ENCODE measurements around the gene FBLN5.

Gene FBLN5

DNA sequence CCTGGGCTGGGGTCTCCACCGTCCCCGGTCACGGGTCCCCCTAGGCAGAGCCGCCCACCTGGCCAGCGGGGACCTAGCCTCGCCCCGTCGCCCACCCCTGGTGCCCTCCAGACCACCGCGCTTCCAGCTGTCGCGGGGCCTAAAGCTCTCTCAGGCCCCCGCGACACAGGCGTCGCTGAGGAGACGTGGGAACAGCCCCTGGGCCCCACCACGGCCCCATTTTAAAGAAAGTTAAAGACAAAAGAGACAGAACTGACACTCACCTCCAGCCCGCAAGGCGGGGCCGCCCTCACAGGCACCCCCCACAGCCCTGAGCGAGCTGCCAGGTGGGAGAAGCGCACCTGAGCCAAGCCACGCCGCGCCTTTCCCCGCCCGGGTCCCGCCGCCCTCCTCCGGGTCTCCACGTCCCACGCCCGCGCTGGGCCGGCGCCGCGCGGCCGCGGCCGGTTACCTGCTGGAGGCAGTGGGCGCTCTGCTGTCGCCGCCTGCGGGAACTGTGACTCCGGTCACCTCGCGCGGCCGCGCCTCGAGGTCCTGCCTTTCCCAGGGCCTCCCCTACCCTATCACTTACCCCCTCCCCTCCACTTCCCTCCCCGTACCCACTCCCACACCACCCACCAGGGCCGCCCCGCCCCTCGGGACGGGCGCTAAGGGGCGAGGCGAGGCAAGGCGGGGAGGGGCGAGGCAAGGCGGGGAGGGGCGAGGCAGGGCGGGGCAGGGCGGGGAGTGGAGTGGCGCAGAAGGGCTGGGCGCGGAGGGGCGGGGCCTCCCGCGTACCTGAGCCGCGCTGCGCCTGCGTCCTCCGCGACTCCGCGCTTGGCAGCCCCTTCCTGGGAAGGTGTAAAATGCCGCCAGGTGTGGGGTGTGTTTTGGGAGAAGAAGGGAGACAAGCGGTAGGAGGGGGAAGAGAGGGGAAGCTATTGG lies 111.3 kb downstream of the FBLN5 start:
- peaks cover 4 to 7% of the 10 kb centered on the region in 2 donors for H3K4me1 ChIP-seq (ENCODE audit: control insufficient read depth in 2 of 2, insufficient read depth in 2 of 2, low read length in 2 of 2)
- H3K36me3 ChIP-seq (ENCODE audit: control insufficient read depth in 2 of 2, insufficient read depth in 2 of 2, low read length in 2 of 2): no peaks in the 10 kb centered on the region
- peak overlapping the region; percentile 75 to 81 for H3K4me3 ChIP-seq (ENCODE audit: low read length in 2 of 2)
- H3K27ac ChIP-seq (ENCODE audit: low read depth in 2 of 2, low read length in 2 of 2): peak overlapping the region; percentile 87 to 93
- H3K9ac ChIP-seq (ENCODE audit: low read depth in 1 of 2, low read length in 2 of 2): peak overlapping the region; percentile 84 to 95
- H3K27me3 ChIP-seq (ENCODE audit: control insufficient read depth in 2 of 2, insufficient read depth in 2 of 2, low read length in 2 of 2): peaks cover 0 to 2% of the 10 kb centered on the region in 2 donors
- H3K9me3 ChIP-seq (ENCODE audit: control insufficient read depth in 2 of 2, low read length in 2 of 2): no peaks in the 10 kb centered on the region

GRCh38 chr14:91835197-91835919 lies 112.1 kb downstream of the FBLN5 start:
- Histone ChIP-seq H3K36me3 (ENCODE audit: control insufficient read depth in 2 of 2, insufficient read depth in 2 of 2, low read length in 2 of 2) (no peaks in the 10 kb centered on the region), H3K4me1 (ENCODE audit: control insufficient read depth in 2 of 2, insufficient read depth in 2 of 2, low read length in 2 of 2) (peaks cover 4 to 11% of the 10 kb centered on the region in 2 donors), H3K9me3 (ENCODE audit: control insufficient read depth in 2 of 2, low read length in 2 of 2) (no peaks in the 10 kb centered on the region), H3K27me3 (ENCODE audit: control insufficient read depth in 2 of 2, insufficient read depth in 2 of 2, low read length in 2 of 2) (peaks cover 0 to 2% of the 10 kb centered on the region in 2 donors), H3K9ac (ENCODE audit: low read depth in 1 of 2, low read length in 2 of 2) (peak overlapping the region; percentile 84 to 95), H3K4me3 (ENCODE audit: low read length in 2 of 2) (peak overlapping the region; percentile 73 to 75), H3K27ac (ENCODE audit: low read depth in 2 of 2, low read length in 2 of 2) (peak overlapping the region; percentile 87 to 93)

DNA sequence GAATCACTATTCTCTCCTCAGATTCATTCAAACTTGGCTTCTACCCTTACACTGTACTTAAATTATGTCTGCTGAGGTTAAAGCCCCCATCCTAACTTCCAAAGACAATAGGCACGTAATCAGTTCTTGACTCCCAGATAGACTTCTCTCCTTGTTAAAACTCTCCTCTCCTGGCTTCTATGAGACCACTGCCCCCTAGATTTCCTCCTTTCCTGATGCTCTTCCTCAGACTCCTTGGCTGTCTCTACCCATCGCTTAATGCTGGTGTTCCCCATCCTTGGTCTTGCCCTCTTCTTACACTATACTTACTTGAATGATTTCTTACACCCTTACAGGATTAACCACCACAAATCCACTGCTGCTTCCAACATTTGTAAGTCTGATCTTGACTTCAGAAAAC lies 112.9 kb downstream of the FBLN5 start:
- peak overlapping the region in 1 of 2 donors; percentile 14 for H3K27ac ChIP-seq (ENCODE audit: low read depth in 2 of 2, low read length in 2 of 2)
- H3K4me1 ChIP-seq (ENCODE audit: control insufficient read depth in 2 of 2, insufficient read depth in 2 of 2, low read length in 2 of 2): peaks cover 7 to 12% of the 10 kb centered on the region in 2 donors
- H3K36me3 ChIP-seq (ENCODE audit: control insufficient read depth in 2 of 2, insufficient read depth in 2 of 2, low read length in 2 of 2): no peaks in the 10 kb centered on the region
- H3K4me3 ChIP-seq (ENCODE audit: low read length in 2 of 2): no peak overlapping the region
- no peaks in the 10 kb centered on the region for H3K9me3 ChIP-seq (ENCODE audit: control insufficient read depth in 2 of 2, low read length in 2 of 2)
- no peak overlapping the region for H3K9ac ChIP-seq (ENCODE audit: low read depth in 1 of 2, low read length in 2 of 2)
- peaks cover 0 to 2% of the 10 kb centered on the region in 2 donors for H3K27me3 ChIP-seq (ENCODE audit: control insufficient read depth in 2 of 2, insufficient read depth in 2 of 2, low read length in 2 of 2)

- Histone ChIP-seq H3K27ac (ENCODE audit: low read depth in 2 of 2, low read length in 2 of 2) (peak overlapping the region in 1 of 2 donors; percentile 28), H3K9ac (ENCODE audit: low read depth in 1 of 2, low read length in 2 of 2) (no peak overlapping the region), H3K9me3 (ENCODE audit: control insufficient read depth in 2 of 2, low read length in 2 of 2) (no peaks in the 10 kb centered on the region)
Measured at GRCh38 chr14:91831337-91831736, 116.2 kb downstream of the FBLN5 start.

DNA sequence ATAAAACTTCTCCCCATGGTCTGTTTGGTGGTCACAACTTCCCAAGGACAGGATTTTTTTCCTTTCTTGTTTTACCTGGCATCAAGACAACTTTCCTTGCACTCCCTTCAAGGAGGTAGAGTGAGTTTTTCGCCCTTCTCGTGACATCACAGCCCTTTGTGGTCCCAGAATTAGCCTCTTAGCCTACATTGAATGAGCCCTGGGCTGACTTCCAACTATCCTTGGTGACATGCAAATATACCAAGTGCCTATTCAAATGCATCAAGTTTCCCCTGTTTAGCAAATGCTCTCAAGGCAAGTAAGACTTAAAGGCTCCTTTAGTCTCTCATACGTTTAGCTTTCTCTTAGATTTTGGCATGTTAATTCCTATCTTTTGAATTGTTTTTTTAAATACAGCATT lies 116.7 kb downstream of the FBLN5 start:
- Histone ChIP-seq H3K27me3 (ENCODE audit: control insufficient read depth in 2 of 2, insufficient read depth in 2 of 2, low read length in 2 of 2) (no peaks in the 10 kb centered on the region), H3K27ac (ENCODE audit: low read depth in 2 of 2, low read length in 2 of 2) (peak overlapping the region in 1 of 2 donors; percentile 7), H3K4me1 (ENCODE audit: control insufficient read depth in 2 of 2, insufficient read depth in 2 of 2, low read length in 2 of 2) (peaks cover 4 to 11% of the 10 kb centered on the region in 2 donors)

More at GRCh38 chr14:91831337-91831736, 116.2 kb downstream of the FBLN5 start:
- no peak overlapping the region for H3K4me3 ChIP-seq (ENCODE audit: low read length in 2 of 2)
- peaks cover 4 to 11% of the 10 kb centered on the region in 2 donors for H3K4me1 ChIP-seq (ENCODE audit: control insufficient read depth in 2 of 2, insufficient read depth in 2 of 2, low read length in 2 of 2)
- no peaks in the 10 kb centered on the region for H3K27me3 ChIP-seq (ENCODE audit: control insufficient read depth in 2 of 2, insufficient read depth in 2 of 2, low read length in 2 of 2)
- H3K36me3 ChIP-seq (ENCODE audit: control insufficient read depth in 2 of 2, insufficient read depth in 2 of 2, low read length in 2 of 2): no peaks in the 10 kb centered on the region

GRCh38 chr14:91829511-91829910 lies 118.0 kb downstream of the FBLN5 start:
- Histone ChIP-seq H3K36me3 (ENCODE audit: control insufficient read depth in 2 of 2, insufficient read depth in 2 of 2, low read length in 2 of 2) (no peaks in the 10 kb centered on the region), H3K27me3 (ENCODE audit: control insufficient read depth in 2 of 2, insufficient read depth in 2 of 2, low read length in 2 of 2) (no peaks in the 10 kb centered on the region), H3K4me1 (ENCODE audit: control insufficient read depth in 2 of 2, insufficient read depth in 2 of 2, low read length in 2 of 2) (peaks cover 4 to 8% of the 10 kb centered on the region in 2 donors), H3K9ac (ENCODE audit: low read depth in 1 of 2, low read length in 2 of 2) (peak overlapping the region in 1 of 2 donors; percentile 14), H3K9me3 (ENCODE audit: control insufficient read depth in 2 of 2, low read length in 2 of 2) (no peaks in the 10 kb centered on the region), H3K4me3 (ENCODE audit: low read length in 2 of 2) (peak overlapping the region in 1 of 2 donors; percentile 26), H3K27ac (ENCODE audit: low read depth in 2 of 2, low read length in 2 of 2) (peak overlapping the region; percentile 24 to 66)

More for the DNA sequence above, 116.7 kb downstream of the FBLN5 start:
- Histone ChIP-seq H3K9ac (ENCODE audit: low read depth in 1 of 2, low read length in 2 of 2) (no peak overlapping the region), H3K4me3 (ENCODE audit: low read length in 2 of 2) (no peak overlapping the region), H3K9me3 (ENCODE audit: control insufficient read depth in 2 of 2, low read length in 2 of 2) (no peaks in the 10 kb centered on the region), H3K36me3 (ENCODE audit: control insufficient read depth in 2 of 2, insufficient read depth in 2 of 2, low read length in 2 of 2) (no peaks in the 10 kb centered on the region)

DNA sequence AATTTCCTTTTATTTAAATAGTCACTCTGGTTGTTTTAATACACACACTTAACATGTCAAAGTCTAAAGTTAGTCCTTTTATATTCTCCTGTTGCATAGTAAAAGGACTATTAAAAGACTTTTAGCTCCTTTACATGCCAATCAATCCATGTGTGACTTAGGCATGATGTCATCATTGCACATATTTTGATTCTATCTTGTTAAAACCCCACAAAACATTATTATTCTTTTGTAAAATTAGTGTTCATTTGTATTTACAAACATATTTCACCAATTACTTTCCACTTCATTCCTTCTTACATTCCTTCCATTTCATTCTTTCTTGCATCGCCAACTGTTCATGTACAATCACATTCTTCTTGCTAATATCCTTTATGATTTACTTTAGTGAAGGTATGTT lies 119.7 kb downstream of the FBLN5 start:
- Histone ChIP-seq H3K4me3 (ENCODE audit: low read length in 2 of 2) (no peak overlapping the region), H3K27me3 (ENCODE audit: control insufficient read depth in 2 of 2, insufficient read depth in 2 of 2, low read length in 2 of 2) (no peaks in the 10 kb centered on the region), H3K27ac (ENCODE audit: low read depth in 2 of 2, low read length in 2 of 2) (no peak overlapping the region), H3K4me1 (ENCODE audit: control insufficient read depth in 2 of 2, insufficient read depth in 2 of 2, low read length in 2 of 2) (peaks cover 4 to 8% of the 10 kb centered on the region in 2 donors), H3K36me3 (ENCODE audit: control insufficient read depth in 2 of 2, insufficient read depth in 2 of 2, low read length in 2 of 2) (no peaks in the 10 kb centered on the region), H3K9me3 (ENCODE audit: control insufficient read depth in 2 of 2, low read length in 2 of 2) (no peaks in the 10 kb centered on the region), H3K9ac (ENCODE audit: low read depth in 1 of 2, low read length in 2 of 2) (no peak overlapping the region)
